ENCODE measurements around the gene C19orf67. TPM values are rescaled to one million over a fixed set of nuclear protein-coding genes. Genes with fewer than 3 reads are reported as not detected.

Gene C19orf67
- total RNA-seq, 2 donors from 2014 or later = 0.42 TPM; not detected in 1

DNA sequence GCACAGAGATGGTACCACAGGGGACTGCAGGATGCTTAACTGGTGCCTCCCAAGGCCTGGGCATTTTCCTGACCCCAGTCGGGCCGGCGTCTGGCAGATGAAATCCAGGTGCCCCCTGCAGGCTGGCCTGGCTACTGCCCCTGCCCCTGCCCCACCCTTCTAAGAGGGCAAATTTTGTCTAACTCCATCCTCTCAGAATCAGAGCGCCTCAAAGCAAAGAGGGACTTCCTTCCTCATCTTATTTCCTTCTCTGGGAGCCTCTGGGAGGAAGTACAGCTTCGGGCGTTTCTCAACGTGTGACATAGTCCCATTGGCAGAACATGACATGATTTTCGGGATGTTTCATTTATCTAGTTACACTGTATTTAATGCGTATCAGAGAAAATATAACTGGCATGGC lies 29.3 kb upstream of the C19orf67 start:
- H3K4me1 Mint-ChIP-seq = peaks cover 27% of the 10 kb centered on the region
- H3K36me3 Mint-ChIP-seq (ENCODE audit: low read depth) = no peaks in the 10 kb centered on the region
- no peak for ATAC-seq (replicated peaks)
- no peak overlapping the region for H3K27ac Mint-ChIP-seq
- no peak overlapping the region for H3K4me3 Mint-ChIP-seq
- no peaks in the 10 kb centered on the region for H3K9me3 Mint-ChIP-seq
- no peaks in the 10 kb centered on the region for H3K27me3 Mint-ChIP-seq

DNA sequence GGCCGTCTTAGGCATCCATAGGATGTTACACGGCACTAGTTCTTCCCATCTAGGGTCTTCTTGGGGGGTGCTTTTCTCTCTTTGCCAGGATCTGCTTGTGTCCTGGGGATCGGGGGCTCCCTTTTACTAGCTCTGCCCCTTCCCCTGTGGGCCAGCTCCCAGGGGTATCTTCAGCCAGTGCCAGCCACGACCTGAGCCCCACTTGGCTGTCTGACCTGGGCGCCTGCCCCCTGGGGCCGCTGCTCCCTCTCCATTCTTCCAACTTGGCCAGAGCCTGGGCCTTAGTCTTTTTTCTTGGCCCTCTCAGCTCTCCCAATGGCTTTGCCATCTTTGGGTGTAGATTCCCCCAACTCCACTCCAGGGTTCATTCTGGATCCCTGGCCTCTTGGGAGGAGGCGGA lies 28.9 kb upstream of the C19orf67 start:
- no peak for ATAC-seq (replicated peaks)
- no peak overlapping the region for H3K4me3 Mint-ChIP-seq
- H3K9me3 Mint-ChIP-seq = no peaks in the 10 kb centered on the region
- peaks cover 27% of the 10 kb centered on the region for H3K4me1 Mint-ChIP-seq
- H3K36me3 Mint-ChIP-seq (ENCODE audit: low read depth) = no peaks in the 10 kb centered on the region
- no peaks in the 10 kb centered on the region for H3K27me3 Mint-ChIP-seq
- H3K27ac Mint-ChIP-seq = no peak overlapping the region

DNA sequence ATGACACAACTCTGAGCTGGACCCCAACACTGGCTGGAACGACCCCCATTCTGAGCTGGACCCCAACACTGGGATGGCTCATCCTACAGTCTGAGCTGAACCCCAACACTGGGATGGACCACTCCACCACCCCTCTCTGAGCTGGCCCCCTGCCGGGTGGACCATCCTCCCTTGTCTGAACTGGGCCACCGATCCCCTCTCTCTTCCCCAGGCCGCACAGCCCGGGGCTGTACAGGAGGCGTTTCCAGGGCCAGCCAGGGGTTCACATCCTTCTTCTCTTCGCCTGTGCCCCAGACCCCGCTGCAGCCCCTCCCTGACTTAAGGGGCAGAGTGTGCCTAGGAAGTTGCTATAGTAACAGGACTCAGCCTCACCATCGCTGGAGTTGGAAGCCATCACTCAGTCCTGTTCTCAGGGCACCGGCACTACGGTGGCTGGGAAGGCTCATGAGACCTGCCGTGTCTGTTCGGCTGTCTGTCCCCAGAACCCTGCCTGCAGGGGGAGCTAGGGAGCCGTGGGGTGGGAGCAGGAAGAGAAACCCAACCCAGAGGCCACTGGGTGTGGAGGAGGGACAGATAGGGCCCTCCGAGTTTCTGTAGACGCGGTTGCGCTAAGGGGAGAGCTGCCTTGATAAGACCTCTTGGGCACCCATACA lies 28.3 kb upstream of the C19orf67 start:
- Mint-ChIP-seq H3K9me3 (no peaks in the 10 kb centered on the region), H3K36me3 (ENCODE audit: low read depth) (no peaks in the 10 kb centered on the region), H3K4me1 (peaks cover 24% of the 10 kb centered on the region), H3K27ac (no peak overlapping the region), H3K27me3 (no peaks in the 10 kb centered on the region), H3K4me3 (no peak overlapping the region)
- no peak for ATAC-seq (replicated peaks)

DNA sequence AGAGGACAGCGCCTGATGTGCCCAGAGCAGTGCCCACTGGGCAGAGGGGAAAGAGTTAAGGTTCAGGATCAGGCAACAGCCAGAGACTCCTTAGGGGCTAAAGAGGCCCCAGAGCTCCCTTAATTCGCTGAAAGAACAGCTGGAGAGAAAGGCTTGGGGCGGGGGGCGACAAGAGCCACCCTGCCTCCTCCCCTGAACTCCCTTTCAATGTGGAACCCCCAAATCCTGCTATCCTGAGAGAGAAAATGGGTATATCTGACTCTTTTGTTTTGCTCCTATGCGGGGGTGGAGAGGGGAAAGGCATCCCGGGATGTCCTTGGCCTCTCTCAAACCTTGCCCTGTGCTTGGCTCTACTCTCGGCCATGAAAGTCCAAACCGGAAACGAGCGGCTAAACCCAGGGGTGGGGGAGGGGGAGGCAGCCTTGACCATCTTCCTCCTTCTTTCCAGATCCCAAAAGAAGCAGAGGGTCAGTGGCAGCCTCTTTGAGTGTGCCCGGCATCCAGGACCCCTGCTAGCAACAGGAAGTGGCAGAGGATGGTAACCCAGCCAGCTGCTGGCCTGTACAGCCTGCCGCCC lies 27.3 kb upstream of the C19orf67 start:
- ATAC-seq (replicated peaks) = no peak
- Mint-ChIP-seq H3K9me3 (no peaks in the 10 kb centered on the region), H3K4me1 (peaks cover 19% of the 10 kb centered on the region), H3K36me3 (ENCODE audit: low read depth) (peaks cover 5% of the 10 kb centered on the region), H3K27ac (no peak overlapping the region), H3K4me3 (no peak overlapping the region), H3K27me3 (no peaks in the 10 kb centered on the region)

DNA sequence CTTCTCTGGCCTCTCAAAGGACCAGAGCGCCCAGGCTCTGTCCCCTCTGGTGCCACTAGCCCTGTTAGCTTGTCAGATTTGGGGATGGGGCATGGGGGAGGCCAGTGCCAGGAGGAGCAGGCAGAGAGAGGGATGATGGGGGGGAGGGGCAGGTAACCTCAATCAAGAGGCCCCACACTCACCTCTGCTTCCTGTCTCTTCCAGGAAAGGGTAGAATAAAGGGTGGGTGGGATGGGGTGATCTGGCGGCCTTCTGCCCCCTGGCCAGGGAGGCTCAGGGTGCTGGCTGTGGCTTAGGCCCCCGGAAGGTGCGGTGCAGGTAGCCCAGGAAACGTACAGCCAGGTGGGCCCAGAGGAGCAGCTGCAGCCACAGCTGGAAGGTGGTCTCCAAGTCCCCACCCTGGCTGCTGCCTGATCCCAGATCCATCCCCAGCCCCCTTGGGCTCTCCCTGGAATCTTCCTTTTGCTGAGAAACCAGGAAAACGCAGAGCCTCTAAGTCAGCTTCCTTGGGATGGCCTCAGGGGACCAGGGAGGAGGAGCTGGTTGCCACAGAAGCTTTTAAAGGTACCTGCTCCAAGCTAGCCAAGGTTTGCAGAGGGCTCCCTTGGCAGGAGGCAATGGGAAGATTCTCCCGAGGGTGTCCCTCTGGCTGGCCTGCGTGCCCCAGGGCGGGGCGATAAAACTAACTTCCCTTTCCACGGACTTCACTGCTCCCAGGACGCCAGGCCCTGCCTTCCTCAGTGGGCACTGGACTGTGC lies 26.6 kb upstream of the C19orf67 start:
- H3K4me3 Mint-ChIP-seq = no peak overlapping the region
- H3K27me3 Mint-ChIP-seq = no peaks in the 10 kb centered on the region
- no peaks in the 10 kb centered on the region for H3K9me3 Mint-ChIP-seq
- peaks cover 6% of the 10 kb centered on the region for H3K36me3 Mint-ChIP-seq (ENCODE audit: low read depth)
- H3K4me1 Mint-ChIP-seq = peaks cover 19% of the 10 kb centered on the region
- ATAC-seq (replicated peaks) = no peak
- no peak overlapping the region for H3K27ac Mint-ChIP-seq

DNA sequence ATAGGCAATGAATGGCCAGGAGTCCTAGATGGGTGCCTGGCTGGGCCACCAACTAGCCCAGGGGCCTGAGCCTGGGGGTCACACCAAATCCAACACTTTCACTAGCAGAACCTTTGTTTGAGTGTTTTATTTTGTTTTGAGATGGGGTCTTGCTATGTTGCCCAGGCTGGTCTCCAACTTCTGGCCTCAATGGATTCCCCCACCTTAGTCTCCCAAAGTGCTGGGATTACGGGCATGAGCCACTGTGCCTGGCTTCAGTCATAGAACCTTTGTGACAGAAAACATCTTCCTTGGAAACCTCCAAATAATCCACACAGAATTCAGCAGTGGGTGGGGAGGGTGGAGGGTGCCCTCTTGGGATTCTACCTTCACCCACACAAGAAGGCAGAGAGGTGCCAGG lies 25.9 kb upstream of the C19orf67 start:
- H3K27ac Mint-ChIP-seq = no peak overlapping the region
- H3K9me3 Mint-ChIP-seq = no peaks in the 10 kb centered on the region
- no peak overlapping the region for H3K4me3 Mint-ChIP-seq
- H3K36me3 Mint-ChIP-seq (ENCODE audit: low read depth) = peaks cover 6% of the 10 kb centered on the region
- H3K27me3 Mint-ChIP-seq = no peaks in the 10 kb centered on the region
- peaks cover 16% of the 10 kb centered on the region for H3K4me1 Mint-ChIP-seq
- ATAC-seq (replicated peaks) = no peak

DNA sequence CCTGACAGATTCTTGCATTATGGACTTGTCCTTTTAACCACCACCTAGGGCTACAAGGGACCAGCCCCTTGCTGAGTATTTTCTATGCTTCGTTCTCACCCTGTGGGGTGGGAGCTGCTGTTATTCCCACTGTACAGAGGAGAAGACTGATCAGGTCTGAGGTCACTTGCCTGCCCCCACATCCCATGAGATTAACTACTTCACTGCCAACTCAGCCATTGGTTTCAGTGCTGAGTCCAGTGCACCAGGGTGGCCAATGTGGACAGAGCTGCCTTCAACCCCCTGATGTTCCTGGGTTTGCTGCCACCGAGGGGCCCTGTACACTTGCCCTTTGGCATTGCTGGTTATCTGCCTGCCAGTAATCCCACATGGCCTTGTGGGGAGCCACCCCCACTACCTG lies 25.1 kb upstream of the C19orf67 start:
- H3K9me3 Mint-ChIP-seq = no peaks in the 10 kb centered on the region
- H3K4me3 Mint-ChIP-seq = no peak overlapping the region
- no peaks in the 10 kb centered on the region for H3K27me3 Mint-ChIP-seq
- no peak overlapping the region for H3K27ac Mint-ChIP-seq
- H3K36me3 Mint-ChIP-seq (ENCODE audit: low read depth) = peaks cover 6% of the 10 kb centered on the region
- H3K4me1 Mint-ChIP-seq = peaks cover 7% of the 10 kb centered on the region
- ATAC-seq (replicated peaks) = no peak

DNA sequence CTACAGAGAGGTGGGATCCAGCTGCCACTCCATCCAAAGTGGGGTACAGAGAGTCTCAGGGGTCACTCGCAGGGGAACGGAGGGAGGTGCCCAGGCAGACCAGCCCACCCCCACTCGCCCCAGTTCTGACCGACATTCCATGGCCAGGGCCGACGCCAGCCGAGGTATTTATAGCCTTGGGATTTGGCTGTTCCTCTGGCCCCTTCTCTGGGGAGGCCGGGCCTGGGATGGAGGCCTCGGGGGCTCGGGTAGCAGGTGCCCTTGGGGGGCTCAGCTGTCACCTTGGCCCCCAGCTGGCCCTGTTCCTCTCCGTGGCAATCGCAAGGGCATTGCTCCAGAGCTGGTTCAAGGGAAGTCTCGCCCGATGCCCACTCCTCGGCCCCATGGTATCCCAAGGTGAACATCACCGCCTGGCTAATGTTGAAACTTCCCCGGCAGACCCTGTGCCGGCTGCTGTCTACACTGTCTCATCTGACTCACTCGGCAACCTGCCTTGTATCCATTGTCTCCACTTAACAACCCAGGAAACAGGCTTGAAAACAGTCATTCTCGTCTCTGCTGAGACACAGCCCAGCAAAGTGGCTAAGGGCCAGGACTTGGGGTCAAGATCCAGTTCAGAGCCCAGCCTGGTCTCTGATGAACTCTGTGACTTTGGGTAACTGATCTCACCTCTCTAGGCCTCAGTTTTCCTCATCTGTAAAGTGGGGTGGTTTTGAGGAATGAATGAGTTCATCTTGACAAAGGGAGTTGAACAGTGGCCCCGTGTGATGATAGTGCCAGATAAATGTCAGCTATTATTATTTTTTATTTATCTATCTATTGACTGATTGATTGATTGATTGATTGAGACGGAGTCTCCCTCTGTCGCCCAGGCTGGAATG lies 22.2 kb upstream of the C19orf67 start:
- no peak for ATAC-seq (replicated peaks)
- no peak overlapping the region for H3K4me3 Mint-ChIP-seq
- H3K9me3 Mint-ChIP-seq = no peaks in the 10 kb centered on the region
- no peaks in the 10 kb centered on the region for H3K27me3 Mint-ChIP-seq
- no peak overlapping the region for H3K27ac Mint-ChIP-seq
- peaks cover 12% of the 10 kb centered on the region for H3K36me3 Mint-ChIP-seq (ENCODE audit: low read depth)
- H3K4me1 Mint-ChIP-seq = no peaks in the 10 kb centered on the region

DNA sequence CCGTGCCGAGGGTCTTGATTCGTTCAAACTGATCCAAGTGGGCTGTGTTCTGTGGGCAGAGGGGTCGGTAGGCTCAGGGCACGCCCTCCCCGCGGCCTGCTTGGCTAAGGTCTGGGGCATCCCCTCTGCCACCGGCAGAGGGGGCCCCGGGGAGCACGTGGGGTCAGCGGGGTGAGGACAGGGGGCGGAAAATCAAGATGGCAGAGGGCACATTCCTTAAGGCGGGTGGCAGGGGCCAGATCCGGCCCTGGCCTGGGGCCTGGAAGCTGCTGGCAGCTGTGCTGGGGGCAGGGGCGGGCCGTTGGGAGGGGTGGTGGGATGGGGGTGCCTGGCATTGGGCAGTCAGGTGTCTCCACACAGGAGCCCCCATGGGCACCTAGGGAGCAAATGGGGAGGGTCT lies 21.3 kb upstream of the C19orf67 start:
- no peak for ATAC-seq (replicated peaks)
- no peak overlapping the region for H3K27ac Mint-ChIP-seq
- H3K9me3 Mint-ChIP-seq = no peaks in the 10 kb centered on the region
- no peaks in the 10 kb centered on the region for H3K27me3 Mint-ChIP-seq
- no peaks in the 10 kb centered on the region for H3K4me1 Mint-ChIP-seq
- no peak overlapping the region for H3K4me3 Mint-ChIP-seq
- H3K36me3 Mint-ChIP-seq (ENCODE audit: low read depth) = peaks cover 12% of the 10 kb centered on the region

DNA sequence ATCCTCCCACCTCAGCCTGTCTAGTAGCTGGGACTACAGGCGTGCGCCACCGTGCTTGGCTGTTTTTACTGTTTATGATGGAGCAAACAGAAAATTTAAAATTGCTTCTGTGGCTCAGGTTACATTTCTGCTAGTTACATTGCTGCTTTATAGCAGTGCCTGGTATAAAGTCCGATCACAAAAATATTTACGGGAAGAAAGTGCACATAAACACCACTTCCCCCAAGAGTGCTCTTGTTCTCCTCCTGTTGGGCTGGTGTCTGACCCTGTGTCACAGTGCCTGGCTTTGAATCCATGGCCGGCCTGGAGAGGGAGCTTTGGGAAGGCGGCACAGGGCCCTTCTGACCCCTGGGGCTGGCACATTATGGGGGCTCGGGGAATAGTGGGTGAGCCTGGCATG lies 20.1 kb upstream of the C19orf67 start:
- no peak for ATAC-seq (replicated peaks)
- peaks cover 15% of the 10 kb centered on the region for H3K36me3 Mint-ChIP-seq (ENCODE audit: low read depth)
- H3K4me3 Mint-ChIP-seq = no peak overlapping the region
- H3K4me1 Mint-ChIP-seq = no peaks in the 10 kb centered on the region
- no peak overlapping the region for H3K27ac Mint-ChIP-seq
- H3K9me3 Mint-ChIP-seq = no peaks in the 10 kb centered on the region
- no peaks in the 10 kb centered on the region for H3K27me3 Mint-ChIP-seq

DNA sequence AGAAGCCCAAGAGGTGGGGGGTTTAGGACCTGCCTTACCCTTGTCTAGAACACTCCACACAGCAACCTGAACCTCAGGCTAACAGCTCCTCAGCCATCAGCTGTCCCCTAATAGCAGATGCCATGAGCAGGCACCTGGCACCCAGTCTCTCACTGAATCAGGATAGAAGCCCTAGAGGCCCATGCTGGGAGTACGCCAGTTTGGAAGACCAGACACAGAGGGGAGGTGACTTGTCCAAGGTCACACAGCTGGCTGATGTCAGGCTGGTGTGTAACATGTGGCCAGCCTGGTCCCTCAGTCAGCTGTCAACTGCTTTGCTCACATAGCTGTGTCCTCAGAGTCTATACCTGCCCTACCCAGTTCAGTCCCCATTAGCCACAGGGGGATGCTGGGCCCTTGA lies 17.7 kb upstream of the C19orf67 start:
- Mint-ChIP-seq H3K27me3 (no peaks in the 10 kb centered on the region), H3K4me1 (no peaks in the 10 kb centered on the region), H3K27ac (no peak overlapping the region), H3K9me3 (no peaks in the 10 kb centered on the region), H3K4me3 (no peak overlapping the region), H3K36me3 (ENCODE audit: low read depth) (peaks cover 18% of the 10 kb centered on the region)
- no peak for ATAC-seq (replicated peaks)

DNA sequence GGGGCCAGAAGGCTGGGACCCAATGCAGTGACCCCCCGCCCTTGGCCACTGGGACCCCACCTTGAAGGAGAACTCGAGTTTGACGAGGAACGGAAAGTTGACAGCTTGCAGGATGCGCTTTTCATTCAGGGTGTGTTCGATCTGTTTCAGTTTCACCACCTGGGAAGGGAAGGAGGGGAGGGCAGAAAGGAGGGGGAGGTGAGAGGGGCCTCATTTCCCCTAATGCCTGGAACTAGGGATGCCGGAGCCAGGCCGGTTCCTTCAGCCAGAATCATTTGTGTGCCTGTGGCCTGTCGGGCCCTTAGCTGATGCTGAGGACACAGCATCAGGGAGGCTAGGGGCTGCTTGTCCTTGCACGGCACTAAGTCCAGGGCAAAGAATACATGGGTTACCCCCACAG lies 17.2 kb upstream of the C19orf67 start:
- no peaks in the 10 kb centered on the region for H3K9me3 Mint-ChIP-seq
- ATAC-seq (replicated peaks) = no peak
- no peak overlapping the region for H3K27ac Mint-ChIP-seq

DNA sequence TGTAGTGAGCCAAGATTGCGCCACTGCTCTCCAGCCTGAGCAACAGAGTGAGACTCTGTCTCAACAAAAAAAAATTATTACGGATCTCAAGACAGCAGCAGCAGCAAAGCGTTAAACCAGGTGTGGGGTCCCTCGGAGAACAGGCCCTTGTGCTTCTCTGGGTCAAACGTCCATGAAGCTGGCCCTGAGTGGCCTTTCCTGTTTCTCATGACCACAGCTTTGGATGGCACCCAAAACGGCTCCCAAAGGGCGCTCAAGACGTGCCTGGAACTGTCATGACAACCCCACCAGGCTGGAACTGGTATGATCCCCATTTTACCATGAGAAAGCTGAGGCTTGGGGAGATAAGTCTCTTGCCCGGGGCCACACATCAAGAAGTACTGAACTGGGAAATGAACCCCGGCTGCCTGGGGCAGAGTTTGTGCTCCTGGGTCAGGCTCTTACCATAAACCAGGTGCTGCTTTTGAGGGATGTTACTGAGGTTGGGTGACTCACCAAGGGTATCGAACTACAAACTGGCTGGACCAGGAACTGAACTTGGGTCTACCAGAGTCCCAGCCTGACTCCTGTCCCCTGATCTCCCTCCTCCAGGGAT lies 16.6 kb upstream of the C19orf67 start:
- no peaks in the 10 kb centered on the region for H3K4me1 Mint-ChIP-seq
- H3K36me3 Mint-ChIP-seq (ENCODE audit: low read depth) = peaks cover 23% of the 10 kb centered on the region
- no peak for ATAC-seq (replicated peaks)
- H3K27me3 Mint-ChIP-seq = no peaks in the 10 kb centered on the region
- H3K27ac Mint-ChIP-seq = no peak overlapping the region
- H3K9me3 Mint-ChIP-seq = no peaks in the 10 kb centered on the region
- H3K4me3 Mint-ChIP-seq = no peak overlapping the region

More for the DNA sequence above, 17.2 kb upstream of the C19orf67 start:
- Mint-ChIP-seq H3K4me1 (no peaks in the 10 kb centered on the region), H3K36me3 (ENCODE audit: low read depth) (peaks cover 19% of the 10 kb centered on the region), H3K27me3 (no peaks in the 10 kb centered on the region), H3K4me3 (no peak overlapping the region)

DNA sequence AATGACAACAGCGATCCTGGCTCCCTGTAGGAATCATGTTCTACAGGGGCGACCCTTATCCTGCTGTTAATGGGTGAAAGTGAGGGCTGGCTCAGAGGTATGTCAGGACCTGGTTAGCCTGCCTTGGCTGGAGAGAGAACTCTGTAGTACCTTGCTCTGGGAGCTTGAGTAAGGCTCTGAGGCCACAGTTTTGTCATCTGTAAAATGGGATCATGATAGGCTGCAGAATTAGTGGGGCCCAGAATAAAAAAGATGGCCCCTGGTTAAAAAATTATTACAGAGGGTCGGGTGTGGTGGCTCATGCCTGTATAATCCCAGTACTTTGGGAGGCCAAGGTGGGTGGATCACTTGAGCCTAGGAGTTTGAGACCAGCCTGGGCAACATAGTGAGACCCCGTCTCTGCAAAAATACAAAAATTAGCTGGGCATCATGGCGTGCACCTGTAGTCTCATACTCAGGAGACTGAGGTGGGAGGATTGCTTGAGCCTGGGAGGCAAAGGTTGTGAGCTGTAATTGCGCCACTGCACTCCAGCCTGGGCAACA lies 15.5 kb upstream of the C19orf67 start:
- Mint-ChIP-seq H3K4me3 (no peak overlapping the region), H3K9me3 (no peaks in the 10 kb centered on the region), H3K27ac (no peak overlapping the region), H3K27me3 (no peaks in the 10 kb centered on the region), H3K36me3 (ENCODE audit: low read depth) (peaks cover 31% of the 10 kb centered on the region), H3K4me1 (no peaks in the 10 kb centered on the region)
- no peak for ATAC-seq (replicated peaks)

Data from activated T-helper 17 cell treated with anti-CD3 and anti-CD28 coated beads, Interleukin-2, amount 50 U/mL, for 72 hours (primary cell).